Activated CD8-positive, alpha-beta T cell treated with anti-CD3 and anti-CD28 coated beads for 36 hours (primary cell): ENCODE results near the gene FAM76B. TPM values are rescaled to one million over a fixed set of nuclear protein-coding genes. Genes with fewer than 3 reads are reported as not detected.
"Not testable (repeated sequence)": the region's sequence is repeated elsewhere in the genome, so short reads cannot be mapped to it uniquely, and the experiment has no call there.

ENCODE experiments used
- ATAC-seq: fragments of 200-7000 bp; cut with Tn5 transposase; one replicate; pipeline ENCODE4 v1.10.0; 2021; ENCODE audit warnings: mild to moderate bottlenecking, moderate library complexity
- CTCF ChIA-PET: fragments of 350-600 bp; sonication (Branson Sonifier 250); formaldehyde crosslinking; loops from one replicate; lab custom pipeline; 2021; ENCODE audit warnings: antibody characterized with exemption; lab: Charles Lee
- POLR2A ChIA-PET: fragments of 350-600 bp; sonication (Branson Sonifier 250); formaldehyde crosslinking; loops from one replicate; lab custom pipeline; 2021; ENCODE audit warnings: antibody characterized with exemption; lab: Charles Lee
- DNase-seq: peaks from one replicate; pipeline ENCODE4 v3.0.0-alpha.2; 2020
- H3K27ac Mint-ChIP-seq: one replicate; pipeline ENCODE4 v1.8.0; 2021; ENCODE audit warnings: mild to moderate bottlenecking, mixed read lengths
- H3K27me3 Mint-ChIP-seq: one replicate; pipeline ENCODE4 v1.8.0; 2021; ENCODE audit warnings: mixed read lengths
- H3K36me3 Mint-ChIP-seq: one replicate; pipeline ENCODE4 v1.8.0; 2021; ENCODE audit warnings: low read depth, mixed read lengths
- H3K4me1 Mint-ChIP-seq: one replicate; pipeline ENCODE4 v1.8.0; 2021; ENCODE audit warnings: low read depth, mixed read lengths
- H3K4me3 Mint-ChIP-seq: one replicate; pipeline ENCODE4 v1.8.0; 2021; ENCODE audit warnings: mild to moderate bottlenecking, moderate library complexity, mixed read lengths
- H3K9me3 Mint-ChIP-seq: one replicate; pipeline ENCODE4 v1.8.0; 2021; ENCODE audit warnings: mixed read lengths
- CTCF ChIP-seq: fragments of 200-600 bp; IDR thresholded peaks from one replicate; pipeline ENCODE4 v1.8.0; 2022; ENCODE audit warnings: antibody characterized with exemption, mild to moderate bottlenecking
- intact Hi-C: fragments of 100-400 bp; cut with micrococcal nuclease; formaldehyde crosslinking; loops from one replicate; pipeline ENCODE4 v1.10.0; 2022
- total RNA-seq, 2 experiments: library from RNA; stranded (reverse); gene quantifications; one replicate each; pipeline ENCODE4 v1.2.3, GENCODE V29; 2021

FAM76B gene
- total RNA-seq, 2 experiments from 2014 or later = 45.3 to 46.0 TPM

- peaks cover 47% of the 10 kb centered on the region for H3K36me3 Mint-ChIP-seq
- H3K4me3 Mint-ChIP-seq = no peak overlapping the region
- ATAC-seq (no peak), DNase-seq (no peak)
- TF ChIP-seq CTCF = no peak
- no peaks in the 10 kb centered on the region for H3K4me1 Mint-ChIP-seq
- ChIA-PET POLR2A (no interaction called here), CTCF (interaction anchor here (2.2 kb wide), 1 partner anchor 15 kb away, joined by 8 read pairs; no protein-coding TSS in a partner anchor)
- no peaks in the 10 kb centered on the region for H3K27me3 Mint-ChIP-seq
- no peak overlapping the region for H3K27ac Mint-ChIP-seq
- no peaks in the 10 kb centered on the region for H3K9me3 Mint-ChIP-seq
- intact Hi-C loops = no loop called here
Observed at GRCh38 chr11:95821640-95822039, 32.1 kb upstream of the FAM76B start.

GRCh38 chr11:95816037-95816436 is 26.5 kb upstream of the FAM76B start:
- DNase-seq = peak; percentile 9
- intact Hi-C loops = no loop called here
- no peak overlapping the region for H3K4me3 Mint-ChIP-seq
- H3K9me3 Mint-ChIP-seq = no peaks in the 10 kb centered on the region
- no peak for TF ChIP-seq CTCF
- CTCF ChIA-PET = no interaction called here
- peak; percentile 80 for ATAC-seq
- POLR2A ChIA-PET = interaction anchor here (0.7 kb wide), 1 partner anchor 85 kb away, joined by 3 read pairs; no protein-coding TSS in a partner anchor
- peaks cover 16% of the 10 kb centered on the region for H3K4me1 Mint-ChIP-seq
- peaks cover 33% of the 10 kb centered on the region for H3K36me3 Mint-ChIP-seq
- H3K27me3 Mint-ChIP-seq = no peaks in the 10 kb centered on the region
- peak overlapping the region; percentile 23 for H3K27ac Mint-ChIP-seq

- ATAC-seq, POLR2A ChIA-PET, H3K27ac Mint-ChIP-seq, H3K9me3 Mint-ChIP-seq, CTCF ChIA-PET, DNase-seq, H3K4me3 Mint-ChIP-seq, H3K27me3 Mint-ChIP-seq, intact Hi-C loops: not testable (repeated sequence)
- peaks cover 16% of the 10 kb centered on the region for H3K4me1 Mint-ChIP-seq
- H3K36me3 Mint-ChIP-seq = peaks cover 46% of the 10 kb centered on the region
Observed at GRCh38 chr11:95811052-95811451, 21.5 kb upstream of the FAM76B start.

GRCh38 chr11:95806464-95806863 is 16.9 kb upstream of the FAM76B start:
- H3K27ac Mint-ChIP-seq, H3K4me1 Mint-ChIP-seq, POLR2A ChIA-PET, H3K9me3 Mint-ChIP-seq, H3K4me3 Mint-ChIP-seq, ATAC-seq, intact Hi-C loops, DNase-seq, H3K27me3 Mint-ChIP-seq: not testable (repeated sequence)
- CTCF ChIA-PET = interaction anchor here (1.0 kb wide), 1 partner anchor 15 kb away, joined by 3 read pairs; no protein-coding TSS in a partner anchor
- peaks cover 49% of the 10 kb centered on the region for H3K36me3 Mint-ChIP-seq

- intact Hi-C loops = no loop called here
- no peak for ATAC-seq
- POLR2A ChIA-PET = no interaction called here
Observed at GRCh38 chr11:95805869-95806268, 16.3 kb upstream of the FAM76B start.

More at GRCh38 chr11:95805869-95806268, 16.3 kb upstream of the FAM76B start:
- CTCF ChIA-PET = no interaction called here
- Mint-ChIP-seq H3K4me3 (no peak overlapping the region), H3K9me3 (peaks cover 8% of the 10 kb centered on the region), H3K4me1 (no peaks in the 10 kb centered on the region), H3K36me3 (peaks cover 50% of the 10 kb centered on the region), H3K27ac (no peak overlapping the region), H3K27me3 (no peaks in the 10 kb centered on the region)
- DNase-seq = no peak
- no peak for TF ChIP-seq CTCF
